Limb (tissue), 2 donors: ENCODE measurements around the gene TBX3.
A peak's percentile ranks its signal among the peaks of the same experiment; 100 is the strongest.
"Not testable (repeated sequence)": the region's sequence is repeated elsewhere in the genome, so short reads cannot be mapped to it uniquely, and the experiment has no call there.

ENCODE experiments used
- DNase-seq, 2 donors: peaks; one replicate each; pipeline ENCODE4 v3.0.0-alpha.2; 2016; ENCODE audit errors: extremely low spot score in 2 of 2

The TBX3 gene

GRCh38 chr12:114684098-114684869 lies at the start of gene TBX3:
TSS of gene TBX3 (minus strand) at chr12:114684175. CDS start at chr12:114683200, 975 bp downstream.
- DNase-seq, result peak; percentile 94 to 97

GRCh38 chr12:114732426-114733030 lies 48.6 kb upstream of the TBX3 start:
- no peak for DNase-seq

GRCh38 chr12:114729731-114730130 lies 45.8 kb upstream of the TBX3 start:
- DNase-seq, result no peak

- DNase-seq, result no peak
Observed at GRCh38 chr12:114726092-114726710, 42.2 kb upstream of the TBX3 start.

DNA sequence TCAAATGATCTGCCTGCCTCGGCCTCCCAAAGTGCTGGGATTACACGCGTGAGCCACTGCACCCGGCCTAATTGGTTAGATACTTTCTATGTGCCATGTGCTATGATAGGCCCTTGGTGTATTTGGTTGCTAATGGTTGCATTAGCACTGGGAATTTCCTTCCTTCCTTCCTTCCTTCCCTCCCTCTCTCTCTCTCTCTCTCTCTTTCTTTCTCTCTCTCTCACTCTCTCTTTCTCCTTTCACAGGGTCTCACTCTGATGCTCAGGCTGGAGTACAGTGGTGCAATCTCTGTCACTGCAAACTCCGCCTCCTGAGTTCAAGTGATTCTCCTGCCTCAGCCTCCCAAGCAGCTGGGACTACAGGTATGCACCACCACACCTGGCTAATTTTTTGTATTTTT lies 38.2 kb upstream of the TBX3 start:
- not testable (repeated sequence) for DNase-seq

DNA sequence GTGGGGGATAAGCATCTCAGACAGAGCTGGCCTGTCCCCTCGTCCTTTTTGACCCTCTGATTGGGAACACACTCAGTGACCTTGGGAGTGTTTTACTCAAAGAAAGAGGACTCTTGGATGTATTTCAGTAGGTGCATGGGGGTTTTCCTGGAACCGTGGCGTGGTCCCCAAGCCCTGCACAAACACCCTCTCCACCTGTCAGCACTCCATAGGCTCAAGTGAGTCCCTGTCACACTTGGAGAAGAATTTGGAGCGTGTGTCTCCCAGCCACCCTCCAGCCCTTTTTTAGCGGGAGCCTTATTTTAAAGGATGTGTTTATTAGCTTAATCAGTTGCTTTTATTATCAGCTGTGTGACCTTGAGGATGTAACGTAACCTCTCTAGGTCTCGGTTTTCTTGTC lies 37.3 kb upstream of the TBX3 start:
- no peak for DNase-seq

GRCh38 chr12:114713466-114714215 lies 29.7 kb upstream of the TBX3 start:
- no peak for DNase-seq

DNA sequence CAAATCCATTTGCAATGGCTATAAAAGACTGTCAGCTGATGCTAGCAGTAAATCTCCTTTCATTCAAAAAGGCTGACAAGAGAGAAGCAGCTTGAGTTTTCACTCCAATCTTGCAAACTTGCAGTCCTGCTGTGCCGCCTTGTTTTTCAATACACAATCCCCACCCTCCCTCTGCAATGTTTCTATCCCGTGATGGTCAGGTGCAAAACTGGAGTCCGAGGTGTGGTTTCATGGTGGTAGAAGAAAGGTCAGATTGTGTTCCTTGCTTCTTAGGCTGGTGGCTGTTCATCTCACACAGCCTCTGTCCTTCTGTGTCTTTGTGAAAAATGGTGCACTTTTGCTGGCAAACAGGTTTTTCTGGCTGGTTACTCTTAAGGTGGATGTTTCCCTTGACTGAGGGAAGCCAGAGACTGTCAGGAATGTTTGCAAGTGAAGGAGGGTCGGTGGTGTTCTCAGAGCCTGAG lies 27.7 kb upstream of the TBX3 start:
- DNase-seq, result no peak

- no peak for DNase-seq
Observed at GRCh38 chr12:114710151-114710550, 26.2 kb upstream of the TBX3 start.

DNA sequence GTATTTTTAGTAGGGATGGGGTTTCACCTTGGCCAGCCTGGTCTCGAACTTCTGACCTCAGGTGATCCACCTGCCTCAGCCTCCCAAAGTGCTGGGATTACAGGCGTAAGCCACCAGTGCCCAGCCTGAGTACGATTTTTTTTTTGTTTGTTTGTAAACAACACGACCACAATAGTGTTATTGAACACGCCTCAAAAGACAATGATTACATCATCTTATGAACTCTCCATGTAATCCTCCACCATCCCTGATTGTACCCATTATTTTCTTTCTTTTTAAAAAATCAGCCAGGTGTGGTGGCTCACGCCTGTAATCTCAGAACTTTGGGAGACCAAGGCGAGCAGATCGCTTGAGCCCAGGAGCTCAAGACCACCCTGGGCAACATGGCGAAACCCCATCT lies 25.1 kb upstream of the TBX3 start:
- DNase-seq, result no peak

GRCh38 chr12:114708598-114708997 lies 24.6 kb upstream of the TBX3 start:
- DNase-seq, result not testable (repeated sequence)

DNA sequence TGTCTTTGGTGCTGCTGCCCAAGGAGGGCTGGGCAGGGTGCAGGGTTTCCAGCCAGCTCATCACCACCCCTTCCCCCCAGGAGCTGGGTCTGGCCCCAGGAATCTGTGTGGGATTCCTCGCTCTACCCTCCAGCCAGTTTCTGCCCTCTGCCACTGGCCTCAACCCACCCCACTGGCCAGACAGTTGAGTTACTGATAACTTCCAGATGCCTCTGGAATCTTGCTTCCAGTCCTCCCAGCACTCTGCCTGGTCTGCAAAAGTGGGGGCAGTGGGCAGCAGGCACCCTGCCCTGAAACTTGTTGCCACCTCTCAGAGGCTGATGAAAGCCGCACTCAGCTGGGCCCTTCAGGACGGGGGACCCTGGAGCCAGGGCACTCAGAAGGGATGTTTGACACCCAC lies 20.1 kb upstream of the TBX3 start:
- DNase-seq, result no peak

GRCh38 chr12:114703060-114703493 lies 19.1 kb upstream of the TBX3 start:
- no peak for DNase-seq

GRCh38 chr12:114702462-114702861 lies 18.5 kb upstream of the TBX3 start:
- DNase-seq, result no peak

- DNase-seq, result no peak
Observed at GRCh38 chr12:114701553-114701952, 17.6 kb upstream of the TBX3 start.

GRCh38 chr12:114701104-114701414 lies 17.1 kb upstream of the TBX3 start:
- DNase-seq, result no peak

GRCh38 chr12:114700392-114701103 lies 16.6 kb upstream of the TBX3 start:
- peak in 1 of 2 donors; percentile 36 for DNase-seq

GRCh38 chr12:114698566-114699163 lies 14.7 kb upstream of the TBX3 start:
- DNase-seq, result no peak

DNA sequence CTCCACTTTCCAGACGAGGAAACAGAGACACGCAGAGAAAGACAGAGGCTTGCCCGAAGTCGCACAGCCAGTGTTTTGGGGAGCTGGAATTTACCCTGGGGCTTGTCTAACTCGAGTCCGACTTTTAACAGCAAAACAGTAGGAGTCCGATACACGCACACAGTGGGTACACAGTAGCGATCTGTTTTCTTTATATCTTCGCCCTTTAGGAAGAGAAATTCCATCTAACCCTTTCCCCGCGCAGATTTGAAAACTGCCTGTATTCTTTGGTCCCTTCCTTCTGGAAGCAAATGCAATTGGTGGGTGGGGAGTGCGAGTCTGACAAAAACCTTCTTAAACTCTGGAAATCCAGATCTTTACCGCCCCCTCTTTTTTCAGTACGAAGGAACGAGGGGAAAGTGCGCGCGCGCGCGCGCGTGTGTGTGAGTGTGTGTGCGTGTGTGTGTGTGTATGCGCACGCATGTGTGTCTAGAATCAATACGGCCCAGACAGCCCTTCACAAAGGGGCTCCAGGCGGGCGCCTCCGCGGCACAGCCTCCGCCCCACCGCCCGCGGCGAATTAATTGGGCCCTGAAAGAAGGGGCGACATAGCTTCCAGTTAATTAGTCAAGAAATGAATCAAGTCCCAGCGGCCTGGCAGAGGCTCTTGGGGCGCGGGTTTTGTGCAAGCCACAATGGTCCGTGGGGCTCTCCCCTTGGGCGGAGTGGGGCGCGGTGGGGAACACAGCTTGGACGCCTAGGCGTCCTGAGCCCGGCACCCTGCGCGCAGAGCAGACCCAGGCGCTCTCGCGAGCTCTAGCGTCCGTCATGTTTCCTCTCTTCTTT lies 14.0 kb upstream of the TBX3 start:
- peak in 1 of 2 donors; percentile 70 for DNase-seq

DNA sequence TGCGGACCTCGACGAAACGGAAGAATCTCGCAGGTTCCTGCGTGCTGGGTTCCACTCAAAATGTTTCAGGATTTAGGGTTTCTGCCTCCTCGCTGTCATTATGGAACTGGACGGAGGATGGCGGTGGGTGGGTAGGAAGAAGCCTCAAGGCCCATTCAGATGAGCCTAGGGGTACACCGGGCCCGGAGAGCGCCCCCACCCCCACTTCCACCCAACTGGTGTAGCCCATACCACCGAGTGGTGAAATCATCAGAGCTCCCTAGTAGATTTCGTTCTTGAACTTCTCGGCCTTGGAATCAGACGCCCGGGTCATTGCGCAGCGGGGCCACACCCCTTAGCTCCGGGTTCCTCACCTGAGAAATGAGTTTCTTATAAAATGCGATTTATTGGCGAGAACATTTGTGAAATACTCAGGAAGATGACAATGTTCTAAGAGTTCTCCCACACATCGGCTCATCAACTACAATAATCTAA lies 13.3 kb upstream of the TBX3 start:
- peak in 1 of 2 donors; percentile 49 for DNase-seq
